Endothelial cell of umbilical vein (primary cell): ENCODE results near the gene KIF21B. TPM values are rescaled to one million over a fixed set of nuclear protein-coding genes. Genes with fewer than 3 reads are reported as not detected.

Source experiments
- BruUV-seq: library from RNA; stranded (reverse); fragments of 400-500 nt; replicated peaks from 2 replicates; lab custom pipeline; 2021; lab: Mats Ljungman, UMichigan
- CTCF ChIA-PET: fragments of 300-600, 350-600 bp; sonication (Branson Sonifier 250); formaldehyde crosslinking; loops from one replicate; lab custom pipeline; 2021; ENCODE audit warnings: antibody characterized with exemption, inconsistent platforms; lab: Charles Lee
- POLR2A ChIA-PET: fragments of 300-600, 350-600 bp; sonication (Branson Sonifier 250); formaldehyde crosslinking; loops from one replicate; lab custom pipeline; 2021; ENCODE audit warnings: antibody characterized with exemption, inconsistent platforms; lab: Charles Lee
- DNase-seq: peaks from one replicate; pipeline ENCODE4 v3.0.0-alpha.2; 2011; ENCODE audit warnings: low read depth, low spot score
- FAIRE-seq: peaks from 2 replicates; lab custom pipeline; 2011; peaks lifted over from hg19 to GRCh38; lab: Jason Lieb, UNC
- H2AFZ ChIP-seq: 2 replicates; pipeline ENCODE4 v1.6.0; 2012; ENCODE audit warnings: low read depth, low read length, control low read depth, inconsistent platforms
- H3K27ac ChIP-seq: 2 replicates; pipeline ENCODE4 v1.5.1; 2011; ENCODE audit warnings: low read depth, mild to moderate bottlenecking, control low read depth, low read length, moderate library complexity; ENCODE audit not compliant: insufficient read depth
- H3K27me3 ChIP-seq, 2 experiments: 2 replicates each; pipeline versions ENCODE4 v1.6.0 to v1.6.1; 2011; ENCODE audit warnings: low read length in 2 of 2, mixed read lengths in 1 of 2; ENCODE audit not compliant: control insufficient read depth in 2 of 2, insufficient read depth in 2 of 2
- H3K36me3 ChIP-seq, 2 experiments: 2 replicates in 1 of 2; 3 replicates in 1 of 2; pipeline ENCODE4 v1.5.1; 2011; ENCODE audit warnings: low read length in 2 of 2, mild to moderate bottlenecking in 1 of 2, moderate library complexity in 1 of 2; ENCODE audit not compliant: control insufficient read depth in 2 of 2, insufficient read depth in 2 of 2; ENCODE audit errors: extremely low read depth in 1 of 2
- H3K4me1 ChIP-seq: 3 replicates; pipeline ENCODE4 v1.5.1; 2011; ENCODE audit warnings: mild to moderate bottlenecking, low read length; ENCODE audit not compliant: control insufficient read depth, insufficient read depth; ENCODE audit errors: extremely low read depth
- H3K4me2 ChIP-seq: 2 replicates; pipeline ENCODE4 v1.6.1; 2011; ENCODE audit warnings: low read length, control low read depth, mixed read lengths; ENCODE audit not compliant: insufficient read depth
- H3K4me3 ChIP-seq, 3 experiments: fragments of 200-600 bp in 1 of 3; sonication (generic), shearing (Covaris generic) in 1 of 3; replicated peaks in 1 of 3; 2 replicates each; pipeline ENCODE4 v1.5.1; 2011 to 2016; ENCODE audit warnings: control low read depth in 3 of 3, low read length in 3 of 3, mild to moderate bottlenecking in 2 of 3, inconsistent platforms in 1 of 3, low read depth in 1 of 3, moderate library complexity in 1 of 3; ENCODE audit not compliant: insufficient read depth in 1 of 3
- H3K79me2 ChIP-seq: 2 replicates; pipeline ENCODE4 v1.6.0; 2012; ENCODE audit warnings: low read length, inconsistent platforms; ENCODE audit not compliant: control insufficient read depth, insufficient read depth
- H3K9ac ChIP-seq: replicated peaks from 2 replicates; pipeline ENCODE3; 2011; ENCODE audit warnings: low read length, control low read depth; ENCODE audit not compliant: insufficient read depth; ENCODE audit errors: extremely low read depth
- H3K9me1 ChIP-seq: replicated peaks from 3 replicates; pipeline ENCODE4 v1.6.0; 2011; ENCODE audit warnings: mild to moderate bottlenecking, low read length; ENCODE audit not compliant: control insufficient read depth, insufficient read depth; ENCODE audit errors: extremely low read depth
- H3K9me3 ChIP-seq: replicated peaks from 2 replicates; pipeline ENCODE4 v1.5.1; 2012; ENCODE audit warnings: low read length, inconsistent platforms; ENCODE audit not compliant: control insufficient read depth, insufficient read depth
- H4K20me1 ChIP-seq: replicated peaks from 2 replicates; pipeline ENCODE3; 2011; ENCODE audit warnings: mild to moderate bottlenecking, low read length; ENCODE audit not compliant: control insufficient read depth, insufficient read depth; ENCODE audit errors: extremely low read depth
- CTCF ChIP-seq, 2 donors: IDR thresholded peaks; 1 replicate in 1 of 2; 2 replicates in 1 of 2; pipeline ENCODE4 v1.5.1; 2011; ENCODE audit warnings: low read length in 2 of 2, mild to moderate bottlenecking in 2 of 2, moderate library complexity in 2 of 2, control low read depth in 1 of 2, inconsistent platforms in 1 of 2, low read depth in 1 of 2; ENCODE audit not compliant: insufficient read depth in 1 of 2; ENCODE audit errors: extremely low read depth in 1 of 2
- EZH2 ChIP-seq: IDR thresholded peaks from 2 replicates; pipeline ENCODE4 v1.6.1; 2012; ENCODE audit warnings: borderline replicate concordance, low read depth, mild to moderate bottlenecking, moderate library complexity, low read length, inconsistent platforms; ENCODE audit not compliant: severe bottlenecking
- FOS ChIP-seq: IDR thresholded peaks from 2 replicates; pipeline ENCODE4 v1.6.1; 2011; ENCODE audit warnings: mild to moderate bottlenecking, low read length, moderate library complexity, borderline replicate concordance; ENCODE audit not compliant: insufficient read depth
- GATA2 ChIP-seq: IDR thresholded peaks from 2 replicates; pipeline ENCODE4 v1.7.0; 2011; ENCODE audit warnings: low read depth, mild to moderate bottlenecking, moderate library complexity, mixed read lengths, low read length; ENCODE audit not compliant: insufficient read length, insufficient read depth
- JUN ChIP-seq: IDR thresholded peaks from 2 replicates; pipeline ENCODE4 v1.6.1; 2011; ENCODE audit warnings: borderline replicate concordance, low read depth; ENCODE audit not compliant: insufficient read length, insufficient read depth
- MAX ChIP-seq: IDR thresholded peaks from 2 replicates; pipeline ENCODE4 v1.6.1; 2011; ENCODE audit not compliant: insufficient read depth, insufficient read length
- MYC ChIP-seq: IDR thresholded peaks from one replicate; pipeline ENCODE4 v1.6.1; 2011; ENCODE audit warnings: mild to moderate bottlenecking, low read depth, low read length
- POLR2A ChIP-seq: IDR thresholded peaks from 2 replicates; pipeline ENCODE4 v1.6.1; 2012; ENCODE audit warnings: low read depth, mild to moderate bottlenecking, control low read depth, low read length
- POLR2AphosphoS5 ChIP-seq: IDR thresholded peaks from 2 replicates; pipeline ENCODE4 v1.6.1; 2012; ENCODE audit warnings: low read depth, mild to moderate bottlenecking, control low read depth, low read length, moderate library complexity; ENCODE audit not compliant: insufficient read depth
- dilution Hi-C: fragments of 300-500 bp; cut with MboI; formaldehyde crosslinking; loops from one replicate; pipeline ENCODE4 v1.15.0; 2019; ENCODE audit warnings: low sequenced_read_pairs; ENCODE audit not compliant: extremely low pct_ligation_motif_present
- intact Hi-C: fragments of 100-400 bp; cut with micrococcal nuclease; formaldehyde crosslinking; loops from one replicate; pipeline ENCODE4 v1.10.0; 2022
- polyA plus RNA-seq, 4 experiments: library from polyadenylated mRNA; depleted of rRNA in 3 of 4; stranded (reverse) in 3 of 4; unstranded in 1 of 4; fragments of >200 nt; gene quantifications; 2 replicates each; pipeline versions ENCODE4 v1.2.1 to v1.2.3, GENCODE V29; 2011 to 2012; ENCODE audit warnings: missing spikeins in 1 of 4
- total RNA-seq: library from RNA; stranded (reverse); gene quantifications from 2 replicates; pipeline ENCODE4 v1.2.3, GENCODE V29; 2021

Gene KIF21B
- total and polyA plus RNA-seq, 2 donors (not counting 3 experiments of a cell fraction or from before 2014, with no cell fraction given): 1.9 to 4.4 TPM

DNA sequence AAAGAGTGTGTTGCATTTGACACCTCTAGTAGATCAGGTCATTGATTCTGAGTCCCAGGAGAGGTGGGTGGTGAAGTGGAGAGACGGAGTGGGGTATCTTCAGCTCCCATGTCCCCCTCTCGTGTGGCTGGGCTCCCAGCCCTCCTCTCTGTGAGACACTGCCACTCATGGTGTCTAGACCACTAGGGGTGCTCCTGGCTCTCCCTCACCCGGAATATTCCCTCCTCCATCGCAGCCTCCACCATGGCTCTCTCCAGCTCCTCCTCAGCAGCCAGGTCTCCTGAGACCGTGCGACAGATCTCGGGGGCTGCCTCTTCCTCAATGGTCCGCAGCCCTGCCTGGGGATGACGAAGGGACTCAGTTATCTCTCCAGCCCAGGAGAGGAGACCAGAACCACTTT is 20.6 kb upstream of the KIF21B start:
- Histone ChIP-seq H3K9ac (no peak overlapping the region), H3K4me2 (no peak overlapping the region), H3K9me3 (no peaks in the 10 kb centered on the region), H2AFZ (no peak overlapping the region), H3K4me3 (no peak overlapping the region), H3K4me1 (no peaks in the 10 kb centered on the region), H4K20me1 (no peaks in the 10 kb centered on the region), H3K27me3 (peaks cover 0 to 4% of the 10 kb centered on the region in 2 experiments), H3K36me3 (no peaks in the 10 kb centered on the region), H3K27ac (no peak overlapping the region), H3K79me2 (no peaks in the 10 kb centered on the region), H3K9me1 (no peaks in the 10 kb centered on the region)
- dilution Hi-C loops: no loop called here
- no peak for FAIRE-seq
- no peak for DNase-seq
- intact Hi-C loops: loop anchor here (5.0 kb wide), 2 partner anchors 68 to 152 kb away; partner anchors contain the start of genes CACNA1S and INAVA
- TF ChIP-seq GATA2 (no peak), CTCF (IDR thresholded peaks at IDR 0.05; ENCODE audit: extremely low read depth in 1 of 2, insufficient read depth in 1 of 2, low read depth in 1 of 2, low read length in 2 of 2) (no peak), MYC (no peak), POLR2AphosphoS5 (no peak), POLR2A (no peak), EZH2 (no peak), FOS (no peak), MAX (no peak), JUN (no peak)
- CTCF ChIA-PET: interaction anchor here (0.9 to 19.4 kb wide), 4 partner anchors 47 to 485 kb away, joined by 3 to 586 read pairs (median 8); no protein-coding TSS in a partner anchor
- BruUV-seq: no TSS peak
- POLR2A ChIA-PET: no interaction called here
